ENCODE data around the gene NPHS2. TPM values are rescaled to one million over a fixed set of nuclear protein-coding genes. Genes with fewer than 3 reads are reported as not detected.

Gene NPHS2
- total and polyA plus RNA-seq, 8 donors = 0.55 TPM; not detected in 7

DNA sequence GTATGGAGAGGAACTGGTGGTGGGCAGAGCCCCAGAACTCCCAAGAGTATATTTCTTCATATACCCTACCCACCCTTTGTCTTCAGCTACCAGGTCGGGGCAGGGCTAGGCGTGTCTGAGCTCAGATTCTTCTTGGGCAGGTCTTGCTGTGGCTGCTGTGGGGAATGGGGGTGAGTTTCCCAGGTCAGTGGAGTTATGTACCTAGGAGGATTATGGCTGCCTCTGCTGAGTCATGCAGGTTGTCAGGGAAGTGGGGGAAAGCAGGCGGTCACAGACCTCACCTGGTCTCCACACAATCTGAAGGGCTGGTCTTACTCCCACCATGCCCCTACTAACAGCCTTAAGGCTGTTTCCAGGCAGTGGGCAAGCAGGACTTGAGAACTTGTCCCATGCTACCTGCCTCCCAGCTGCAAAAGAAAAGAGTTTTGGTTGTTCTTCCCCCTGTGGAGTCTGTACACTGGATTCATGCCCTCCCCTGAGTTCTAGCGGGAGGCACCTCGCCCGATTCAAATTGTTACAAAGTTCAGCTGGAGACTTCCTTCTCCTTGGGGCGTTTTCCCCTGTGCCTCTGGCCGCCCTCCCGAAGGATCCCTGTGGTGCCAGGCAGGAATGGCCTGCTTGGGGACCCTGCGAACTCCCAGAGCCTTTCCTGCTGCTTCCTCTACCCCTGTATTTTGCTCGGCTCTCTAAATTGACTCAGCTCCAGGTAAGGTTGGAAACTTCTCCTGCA, 58.6 kb downstream of the NPHS2 start:
- H3K9me3 ChIP-seq = peaks cover 0 to 9% (median 2%) of the 10 kb centered on the region in 4 donors
- H3K27ac ChIP-seq = peak overlapping the region in 4 of 5 donors; percentile 37 to 53 (median 48)
- intact Hi-C loops (cut with DNase I; ENCODE audit: low total_unique reads) = no loop called here
- no peaks in the 10 kb centered on the region for H3K27me3 ChIP-seq
- TF ChIP-seq POLR2A (IDR thresholded peaks at IDR 0.05) (no peak), EP300 (IDR thresholded peaks at IDR 0.05) (no peak), CTCF (IDR thresholded peaks at IDR 0.05) (no peak), POLR2AphosphoS5 (IDR thresholded peaks at IDR 0.05) (no peak)
- H3K4me1 ChIP-seq = no peaks in the 10 kb centered on the region
- peak in 1 of 2 donors; percentile 45 for DNase-seq
- H3K4me3 ChIP-seq = no peak overlapping the region
- no peaks in the 10 kb centered on the region for H3K36me3 ChIP-seq
- 38 to 51% (median 41%) methylated on average over 6 to 11 of the region's 11 CpGs for WGBS, 5 donors

- WGBS, 5 donors = 30 to 42% (median 35%) methylated on average over 2 of the region's 2 CpGs
- Histone ChIP-seq H3K27ac (no peak overlapping the region), H3K4me1 (no peaks in the 10 kb centered on the region), H3K9me3 (peaks cover 0 to 10% (median 0%) of the 10 kb centered on the region in 4 donors), H3K27me3 (no peaks in the 10 kb centered on the region), H3K4me3 (no peak overlapping the region), H3K36me3 (no peaks in the 10 kb centered on the region)
- intact Hi-C loops (cut with DNase I; ENCODE audit: low total_unique reads) = no loop called here
- no peak for DNase-seq
- TF ChIP-seq POLR2AphosphoS5 (IDR thresholded peaks at IDR 0.05) = no peak
- TF ChIP-seq EP300 (IDR thresholded peaks at IDR 0.05) = no peak
- no peak for TF ChIP-seq POLR2A (IDR thresholded peaks at IDR 0.05)
- TF ChIP-seq CTCF (IDR thresholded peaks at IDR 0.05) = no peak
Measured at GRCh38 chr1:179510038-179510437, 65.7 kb downstream of the NPHS2 start.

DNA sequence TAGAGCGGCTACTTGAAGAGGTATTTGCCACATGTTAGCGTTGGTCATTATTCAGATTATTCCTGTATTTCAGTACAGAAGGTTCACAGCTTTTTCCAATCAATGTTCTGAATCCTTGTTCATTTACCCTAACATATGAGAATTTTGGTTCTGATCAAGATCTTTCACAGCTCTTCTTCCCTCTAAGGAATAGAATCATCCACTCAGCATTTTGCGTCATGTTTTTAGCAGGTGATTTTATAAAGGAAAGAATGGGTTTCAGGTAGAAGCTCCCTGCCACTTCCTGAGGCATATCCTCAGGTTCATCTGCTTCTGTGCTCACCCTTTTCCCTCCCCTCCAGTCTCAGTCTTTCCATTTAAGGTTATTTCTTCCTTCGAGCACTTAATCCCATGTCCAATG, 66.4 kb downstream of the NPHS2 start:
- H3K27ac ChIP-seq = no peak overlapping the region

DNA sequence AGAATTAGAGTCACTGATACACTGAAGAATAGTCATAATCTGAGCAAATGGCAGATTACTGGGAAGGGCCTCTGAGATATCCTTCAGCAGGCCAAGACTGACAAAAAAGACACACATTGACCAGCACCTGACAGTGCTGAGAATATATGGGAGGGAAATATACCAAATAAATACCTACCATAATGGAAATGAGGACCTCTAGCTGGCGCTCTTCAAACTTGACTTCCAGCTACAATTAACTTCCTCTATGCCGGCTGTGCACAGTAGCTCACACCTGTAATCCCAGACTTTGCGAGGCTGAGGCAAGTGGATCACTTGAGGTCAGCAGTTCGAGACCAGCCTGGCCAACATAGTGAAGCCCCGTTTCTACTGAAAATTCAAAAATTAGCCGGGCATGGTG, 69.5 kb downstream of the NPHS2 start:
- Histone ChIP-seq H3K27ac (no peak overlapping the region), H3K4me3 (no peak overlapping the region), H3K27me3 (no peaks in the 10 kb centered on the region), H3K9me3 (no peaks in the 10 kb centered on the region), H3K36me3 (no peaks in the 10 kb centered on the region), H3K4me1 (no peaks in the 10 kb centered on the region)
- intact Hi-C loops (cut with DNase I; ENCODE audit: low total_unique reads) = no loop called here
- no peak for DNase-seq
- no peak for TF ChIP-seq POLR2A (IDR thresholded peaks at IDR 0.05)
- no peak for TF ChIP-seq POLR2AphosphoS5 (IDR thresholded peaks at IDR 0.05)
- TF ChIP-seq EP300 (IDR thresholded peaks at IDR 0.05) = no peak
- no peak for TF ChIP-seq CTCF (IDR thresholded peaks at IDR 0.05)
- 90 to 94% (median 92%) methylated on average over 6 of the region's 6 CpGs for WGBS, 5 donors

More for the DNA sequence above, 66.4 kb downstream of the NPHS2 start:
- TF ChIP-seq POLR2AphosphoS5 (IDR thresholded peaks at IDR 0.05) = no peak
- TF ChIP-seq CTCF (IDR thresholded peaks at IDR 0.05) = no peak
- TF ChIP-seq EP300 (IDR thresholded peaks at IDR 0.05) = no peak
- Histone ChIP-seq H3K9me3 (peaks cover 0 to 10% (median 0%) of the 10 kb centered on the region in 4 donors), H3K4me1 (no peaks in the 10 kb centered on the region), H3K27me3 (no peaks in the 10 kb centered on the region), H3K4me3 (no peak overlapping the region), H3K36me3 (no peaks in the 10 kb centered on the region)
- whole genome bisulfite sequencing, 5 donors = 60 to 80% (median 71%) methylated on average over 4 of the region's 4 CpGs
- no peak for DNase-seq
- intact Hi-C loops (cut with DNase I; ENCODE audit: low total_unique reads) = no loop called here

Small RNA genes within 50 kb of the gene (small RNA-seq; reads per million reads assigned to genes)
- 0 reads per million in 4 donors for gene RNU5F-2P

Other genes with a start within 250 kb of the NPHS2 start
- 10 to 100 TPM in 1 of 5 donors, 1 to 10 TPM in 2, not detected in 2; 1.2 to 18.4 (median 3.2) TPM for gene AXDND1, start 210.0 kb downstream of the NPHS2 start, total RNA-seq
- 1 to 10 TPM in 2 of 3 donors, under 1 TPM in 1; 0.55 to 8.1 (median 2.1) TPM for gene AXDND1, start 210.0 kb downstream of the NPHS2 start, polyA plus RNA-seq
- 1 to 10 TPM in 1 of 5 donors, under 1 TPM in 1, not detected in 3; 0.45 to 2.0 TPM for gene TDRD5, start 15.9 kb upstream of the NPHS2 start, total RNA-seq
- under 1 TPM in 2 of 3 donors, not detected in 1; 0.20 to 0.44 TPM for gene TDRD5, start 15.9 kb upstream of the NPHS2 start, polyA plus RNA-seq
- gene FAM163A, start 167.3 kb upstream of the NPHS2 start, total RNA-seq = under 1 TPM in 1 of 5 donors, not detected in 4; 0.18 TPM
- gene FAM163A, start 167.3 kb upstream of the NPHS2 start, polyA plus RNA-seq = under 1 TPM; 0.15 to 0.61 (median 0.31) TPM

Measured in stomach (tissue), 9 donors.